CD4-positive, alpha-beta T cell treated with Interleukin-4 for 1 hour (primary cell): ENCODE measurements around the gene PPARG.

Source experiments
- DNase-seq, 2 donors: peaks; one replicate each; pipeline ENCODE4 v3.0.0-alpha.2; 2020 to 2022

The PPARG gene

GRCh38 chr3:12313519-12313918, 24.6 kb downstream of the PPARG start:
- DNase-seq, result no peak

GRCh38 chr3:12316253-12316652, 27.4 kb downstream of the PPARG start:
- no peak for DNase-seq

GRCh38 chr3:12316729-12317351, 28.0 kb downstream of the PPARG start:
- no peak for DNase-seq

GRCh38 chr3:12317914-12318313, 29.0 kb downstream of the PPARG start:
- DNase-seq, result no peak

GRCh38 chr3:12318758-12319621, 30.1 kb downstream of the PPARG start:
- DNase-seq, result no peak

- no peak for DNase-seq
Measured at GRCh38 chr3:12321015-12321414, 32.1 kb downstream of the PPARG start.

- no peak for DNase-seq
Measured at GRCh38 chr3:12323237-12323636, 34.4 kb downstream of the PPARG start.

GRCh38 chr3:12325586-12326515, 37.0 kb downstream of the PPARG start:
- DNase-seq, result no peak

- no peak for DNase-seq
Measured at GRCh38 chr3:12327021-12327420, 38.2 kb downstream of the PPARG start.

- DNase-seq, result no peak
Measured at GRCh38 chr3:12328132-12328836, 39.4 kb downstream of the PPARG start.

GRCh38 chr3:12328837-12329462, 40.1 kb downstream of the PPARG start:
- no peak for DNase-seq

GRCh38 chr3:12334786-12335185, 45.9 kb downstream of the PPARG start:
- DNase-seq, result no peak

GRCh38 chr3:12335421-12335820, 46.6 kb downstream of the PPARG start:
- no peak for DNase-seq

- DNase-seq, result peak in 1 of 2 donors; percentile 45
Measured at GRCh38 chr3:12336099-12336498, 47.2 kb downstream of the PPARG start.

- DNase-seq, result no peak
Measured at GRCh38 chr3:12338595-12339546, 50.0 kb downstream of the PPARG start.

GRCh38 chr3:12339701-12340480, 51.0 kb downstream of the PPARG start:
- no peak for DNase-seq

- no peak for DNase-seq
Measured at GRCh38 chr3:12340506-12340905, 51.6 kb downstream of the PPARG start.

GRCh38 chr3:12342151-12342550, 53.3 kb downstream of the PPARG start:
- no peak for DNase-seq

- DNase-seq, result no peak
Measured at GRCh38 chr3:12343047-12343501, 54.2 kb downstream of the PPARG start.

GRCh38 chr3:12345141-12345561, 56.3 kb downstream of the PPARG start:
- no peak for DNase-seq
